HG02623 (cell line): ENCODE data around the gene FILIP1.
"Not testable (repeated sequence)": the region's sequence is repeated elsewhere in the genome, so short reads cannot be mapped to it uniquely, and the experiment has no call there.

Experiments
- ATAC-seq: cut with Tn5 transposase; IDR thresholded peaks from one replicate; pipeline ENCODE4 v1.9.1; 2021; ENCODE audit warnings: moderate library complexity; ENCODE audit not compliant: unreplicated experiment

FILIP1 gene

DNA sequence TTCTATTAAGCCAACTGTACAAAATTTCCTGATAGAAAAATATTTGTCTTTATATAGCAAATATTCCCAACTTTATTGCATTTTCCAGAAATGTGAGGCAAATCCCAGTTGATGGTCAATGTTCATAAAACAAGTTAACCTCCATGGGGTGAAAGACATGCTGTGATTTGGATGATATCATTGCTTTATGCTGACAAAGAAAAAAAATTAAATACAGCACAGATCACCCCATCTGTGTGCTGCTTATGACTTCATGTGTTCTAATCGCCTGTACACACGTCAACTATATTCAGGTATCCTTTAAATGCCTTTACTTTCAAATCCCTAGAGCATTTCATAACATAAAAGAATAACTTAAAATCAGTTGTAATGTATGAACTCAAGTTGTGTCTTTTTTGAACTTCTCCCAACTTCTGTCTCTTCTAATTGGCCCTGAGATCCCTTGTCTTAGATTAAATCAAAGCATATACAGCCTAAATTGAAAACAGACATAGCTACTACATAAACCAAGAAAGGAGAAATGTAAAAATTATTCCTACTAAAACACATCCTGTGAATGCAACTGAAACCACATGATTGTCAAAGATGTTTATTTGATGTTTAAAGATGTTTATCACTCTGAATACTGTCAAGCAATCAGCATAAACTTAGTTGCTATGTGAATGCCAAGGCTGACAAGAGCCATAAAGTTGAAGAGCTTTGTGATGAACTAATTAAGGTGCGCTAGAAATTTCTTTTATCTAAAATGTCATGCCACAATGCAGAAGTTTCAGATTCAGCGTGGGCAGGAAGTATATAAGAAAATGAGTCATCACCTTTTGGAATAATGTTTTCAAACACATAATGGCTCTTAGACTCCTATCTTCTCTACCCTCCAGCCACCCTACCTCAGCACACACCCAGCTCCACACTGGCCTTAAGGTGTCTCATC lies 68.7 kb downstream of the FILIP1 start:
- no peak for ATAC-seq

DNA sequence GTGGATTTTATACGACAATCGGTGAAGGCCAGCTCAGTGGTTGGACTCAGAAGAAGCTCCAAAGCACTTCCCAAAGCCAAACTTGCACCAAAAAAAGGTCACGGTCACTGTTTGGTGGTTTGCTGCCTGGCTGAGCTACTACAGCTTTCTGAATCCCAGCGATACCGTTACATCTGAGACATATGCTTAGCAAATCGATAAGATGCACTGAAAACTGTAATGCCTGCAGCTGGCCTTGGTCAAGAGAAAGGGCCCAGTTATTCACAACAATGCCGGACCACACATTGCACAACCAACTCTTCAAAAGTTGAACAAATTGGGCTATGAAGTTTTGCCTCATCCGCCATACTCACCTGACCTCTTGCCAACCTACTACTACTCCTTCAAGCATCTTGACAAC lies 70.2 kb downstream of the FILIP1 start:
- no peak for ATAC-seq

DNA sequence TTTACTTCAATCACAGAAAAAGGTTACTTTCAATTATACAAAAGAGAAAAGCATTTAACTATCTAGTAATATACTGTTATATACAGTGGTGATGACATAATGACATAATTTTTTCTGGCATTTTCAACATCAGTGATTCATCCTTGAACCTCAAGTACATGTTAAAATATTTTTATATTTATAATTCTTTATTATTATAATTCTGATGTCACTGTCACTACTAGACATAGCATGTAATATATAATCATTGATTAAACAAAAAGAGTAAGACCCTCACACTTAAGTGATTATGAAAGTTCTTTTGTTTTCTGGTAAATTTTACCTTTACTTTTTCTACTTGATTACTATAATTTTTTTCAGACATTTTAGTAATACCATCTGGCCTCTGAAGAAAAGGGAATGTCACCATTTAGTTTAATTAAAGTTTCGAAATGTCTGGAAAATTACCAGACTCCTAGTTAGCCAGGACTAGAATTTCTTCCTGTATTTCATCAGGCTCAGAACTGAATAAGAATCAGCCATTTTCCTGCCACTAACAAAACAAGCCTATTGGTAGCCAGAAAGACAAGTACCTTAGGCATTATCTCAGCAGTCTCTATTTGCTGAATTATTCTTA lies 71.5 kb downstream of the FILIP1 start:
- ATAC-seq = no peak

DNA sequence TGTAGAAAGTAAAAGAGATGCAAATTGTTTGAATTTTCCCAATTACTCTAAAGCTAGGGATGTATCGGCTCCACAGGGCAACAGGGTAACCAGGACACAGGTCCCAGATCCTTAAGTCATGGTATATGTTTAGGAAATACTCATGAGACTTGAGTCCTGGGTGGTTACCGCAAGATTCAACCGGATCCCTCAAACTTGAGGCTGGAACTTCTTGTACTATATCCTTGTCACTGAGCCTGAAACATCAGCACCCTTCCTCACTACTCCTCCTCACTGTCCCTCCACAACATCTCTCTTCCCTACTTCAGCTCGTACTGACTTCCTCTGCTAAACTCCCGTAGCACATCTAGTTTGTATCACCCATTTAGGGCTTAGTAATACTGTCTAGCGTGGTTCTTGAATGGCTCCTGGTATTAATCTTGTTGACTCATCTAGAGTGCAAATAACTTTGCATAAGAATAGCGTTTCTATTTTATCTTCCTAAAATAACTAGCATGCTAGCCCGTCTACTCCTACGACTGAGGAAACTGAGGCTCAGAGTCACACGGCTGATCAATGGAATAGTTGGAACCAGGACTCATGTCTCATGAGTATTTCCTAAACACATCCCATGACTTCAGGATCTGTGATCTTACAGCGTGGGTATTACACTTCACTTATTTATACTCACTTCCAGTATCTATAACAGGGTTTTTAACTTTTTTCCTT lies 72.1 kb downstream of the FILIP1 start:
- no peak for ATAC-seq

DNA sequence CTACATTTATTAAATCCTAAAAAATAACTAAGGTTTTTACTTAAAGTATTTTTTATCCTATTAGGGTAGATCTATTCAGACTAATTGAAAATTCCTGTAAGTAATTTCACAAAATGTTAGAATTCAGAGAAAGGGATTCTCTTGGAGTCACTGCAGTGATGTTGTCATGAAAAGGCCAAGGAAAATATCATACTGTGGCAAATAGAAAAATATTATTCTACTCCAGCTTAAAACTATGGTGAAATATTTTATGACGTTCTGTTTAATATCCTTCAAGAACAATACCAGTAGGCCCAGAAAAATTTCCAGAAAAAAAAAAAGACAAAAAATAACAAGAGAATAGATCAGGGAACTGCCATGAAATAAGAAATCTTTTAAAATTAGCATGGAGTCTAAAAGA lies 73.6 kb downstream of the FILIP1 start:
- no peak for ATAC-seq

DNA sequence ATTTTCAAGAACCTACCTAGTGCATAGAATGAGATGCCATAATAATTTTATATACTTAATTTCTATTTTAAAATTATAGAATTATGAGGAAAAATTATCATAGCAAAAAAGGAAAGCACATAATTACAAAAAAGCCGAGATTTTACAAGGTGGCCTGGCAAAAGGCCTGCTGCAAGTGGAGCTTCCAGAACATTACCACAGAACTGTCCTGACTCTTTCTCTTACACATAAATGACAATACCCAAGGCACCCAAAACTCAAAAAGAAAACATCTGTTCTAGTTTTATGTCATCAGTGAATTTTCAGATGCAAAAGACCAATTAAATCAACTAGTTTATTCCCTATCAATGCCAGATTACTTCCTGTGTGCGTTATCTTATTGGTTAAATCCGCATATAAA lies 74.2 kb downstream of the FILIP1 start:
- no peak for ATAC-seq

DNA sequence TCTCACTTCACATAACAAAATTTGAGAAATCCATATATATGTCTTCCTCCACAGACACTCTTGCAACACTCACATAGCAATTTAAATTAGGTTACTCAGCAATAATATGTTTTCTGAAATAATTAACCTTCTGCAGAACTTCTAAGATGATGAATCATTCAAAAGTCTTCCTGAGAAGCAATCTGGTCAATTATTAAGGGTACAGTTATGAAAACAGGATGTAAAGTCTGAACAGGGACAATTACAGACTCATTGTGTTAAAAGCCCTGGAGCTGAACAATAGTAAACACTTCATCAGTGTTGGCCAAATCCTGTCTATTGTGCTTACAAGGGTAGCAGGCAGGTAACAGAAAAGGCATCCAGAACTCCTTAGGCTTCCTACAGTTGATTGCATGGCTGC lies 75.4 kb downstream of the FILIP1 start:
- ATAC-seq = peak; percentile 60

DNA sequence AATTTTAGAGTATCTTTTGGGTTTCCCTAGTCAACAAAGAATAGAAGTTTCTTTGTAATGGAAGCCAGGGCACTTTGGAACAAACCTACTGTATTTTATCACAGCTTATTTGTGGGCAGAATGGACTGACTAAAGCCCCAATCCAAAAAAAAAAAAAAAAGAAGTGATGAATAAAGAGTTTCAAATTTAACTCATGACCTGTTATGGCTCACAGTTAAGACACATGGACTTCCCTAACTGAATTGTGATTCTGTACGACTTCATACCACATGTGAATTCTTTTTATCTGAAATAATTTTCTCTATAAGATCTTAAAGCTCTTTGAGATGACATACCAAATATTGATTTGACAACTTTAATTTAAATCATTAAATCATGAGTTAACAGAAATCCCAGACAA lies 77.2 kb downstream of the FILIP1 start:
- ATAC-seq = no peak

DNA sequence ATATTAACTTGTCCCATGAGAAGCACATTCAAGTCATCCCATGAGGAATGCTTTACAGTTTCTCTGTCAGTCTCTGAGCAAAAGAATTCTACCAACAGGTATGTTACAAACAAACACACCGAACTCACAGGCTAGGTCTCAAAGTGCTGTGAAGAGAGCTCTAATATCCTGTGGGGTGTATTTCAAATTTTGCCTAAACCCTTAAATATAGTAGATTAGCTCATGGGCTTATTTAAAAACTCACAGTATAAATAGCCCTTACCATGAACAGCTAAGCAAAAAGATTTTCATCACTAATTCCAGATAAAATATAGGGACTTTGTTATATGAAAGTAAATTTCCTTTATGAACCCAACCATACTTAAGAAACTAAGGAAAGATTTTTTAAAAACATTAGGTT lies 77.8 kb downstream of the FILIP1 start:
- ATAC-seq = no peak

DNA sequence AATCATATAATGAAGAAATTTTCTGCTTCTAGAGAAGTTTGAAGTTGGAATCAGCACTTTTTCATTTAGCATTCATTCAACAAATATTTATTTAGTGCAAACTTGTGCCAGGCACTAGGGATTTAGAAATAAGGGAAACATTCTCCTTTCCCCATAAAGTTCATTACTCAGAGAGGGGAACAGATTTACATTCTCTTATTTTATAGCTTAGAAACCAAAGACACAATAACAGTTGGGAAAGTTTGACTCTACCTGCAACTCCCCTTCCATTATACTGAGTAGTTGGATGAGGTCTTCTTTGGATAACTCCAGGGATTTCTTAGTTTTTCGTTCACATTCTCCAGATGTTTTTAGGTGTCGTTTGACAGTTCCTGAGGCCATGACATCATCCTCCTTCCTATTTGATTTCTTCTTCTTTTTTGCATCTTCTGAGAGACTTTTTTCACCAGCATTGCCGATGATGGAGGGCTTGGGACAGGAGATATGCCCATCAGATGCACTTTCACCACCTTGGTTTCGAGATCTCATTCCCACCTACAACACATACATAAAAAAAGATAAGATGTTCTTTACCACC lies 79.1 kb downstream of the FILIP1 start:
- ATAC-seq = no peak

DNA sequence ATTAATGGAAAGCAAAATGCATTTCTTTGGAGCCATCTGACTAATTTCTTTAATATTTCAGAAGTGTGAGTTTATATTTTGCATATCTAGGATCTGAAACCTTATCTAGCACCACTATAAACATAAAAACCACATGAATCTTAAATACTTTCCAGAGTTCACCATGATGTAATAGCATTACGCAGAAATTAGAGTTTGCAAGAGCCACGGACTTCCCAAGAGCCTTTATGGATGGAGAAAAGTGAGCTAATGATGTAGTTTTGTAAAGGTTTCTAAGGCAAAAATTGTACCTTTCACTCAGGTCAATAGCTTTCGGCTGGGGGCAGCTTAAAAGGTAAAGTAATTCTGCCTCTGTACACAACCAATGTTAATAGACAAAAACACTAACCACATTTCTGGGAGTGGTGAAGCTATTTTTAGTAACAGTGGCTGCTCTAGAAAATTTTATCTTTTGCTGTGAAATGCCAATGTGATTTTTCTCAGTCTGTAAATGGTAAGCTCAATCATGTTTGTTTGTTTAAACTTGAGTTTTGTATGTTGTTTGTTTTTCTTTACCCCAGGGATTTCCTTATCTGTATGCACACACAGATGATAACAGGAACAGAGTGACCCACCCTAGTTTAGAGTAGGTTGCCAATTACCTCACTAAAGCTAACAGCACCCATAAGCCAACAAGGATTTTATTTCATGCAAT lies 80.5 kb downstream of the FILIP1 start:
- no peak for ATAC-seq

DNA sequence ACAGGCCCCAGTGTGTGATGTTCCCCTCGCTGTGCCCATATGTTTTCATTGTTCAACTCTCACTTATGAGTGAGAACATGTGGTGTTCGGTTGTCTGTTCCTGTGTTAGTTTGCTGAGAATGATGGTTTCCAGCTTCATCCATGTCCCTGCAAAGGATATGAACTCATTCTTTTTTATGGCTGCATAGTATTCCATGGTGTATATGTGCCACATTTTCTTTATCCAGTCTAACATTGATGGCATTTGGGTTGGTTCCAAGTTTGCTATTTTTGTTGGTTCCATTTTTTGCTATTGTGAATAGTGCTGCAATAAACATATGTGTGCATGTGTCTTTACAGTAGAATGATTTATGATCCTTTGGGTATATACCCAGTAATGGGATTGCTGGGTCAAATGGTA lies 83.0 kb downstream of the FILIP1 start:
- ATAC-seq = not testable (repeated sequence)

DNA sequence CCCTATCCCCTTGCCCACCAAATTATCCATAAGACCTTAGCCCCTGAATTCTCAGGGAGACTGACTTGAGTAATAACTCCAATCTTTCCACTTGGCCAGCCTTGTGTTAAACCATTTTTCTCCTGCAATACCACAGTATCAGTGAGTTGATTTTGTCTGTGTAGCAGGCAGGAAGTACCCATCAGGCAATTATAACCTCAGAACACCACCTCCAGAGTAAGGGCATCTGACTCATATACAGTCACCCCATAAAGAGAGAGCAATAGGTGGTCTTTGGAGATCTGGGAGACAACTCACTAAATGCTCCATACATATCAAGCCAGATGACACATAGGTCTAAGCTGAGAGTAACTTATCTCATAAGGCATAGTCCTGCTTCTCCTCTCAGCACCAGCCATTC lies 83.7 kb downstream of the FILIP1 start:
- ATAC-seq = no peak

DNA sequence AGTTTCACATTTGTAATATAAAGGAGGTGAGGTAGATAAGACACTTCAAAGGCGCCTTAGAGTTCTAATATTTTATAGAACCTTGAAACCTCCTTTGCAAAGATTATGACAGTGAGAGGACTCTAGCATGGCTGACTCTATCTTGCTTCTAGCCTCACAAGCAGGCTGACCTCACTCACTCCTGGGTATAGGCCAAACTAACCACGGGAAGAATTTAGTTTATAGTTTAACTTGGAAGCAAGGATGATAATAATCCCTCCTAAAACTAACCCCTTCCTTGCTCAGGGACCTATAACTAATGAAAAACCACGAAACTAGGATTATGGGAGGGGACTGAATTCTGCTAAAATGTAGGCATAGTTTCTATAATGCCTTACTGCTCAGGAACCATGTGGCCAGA lies 84.3 kb downstream of the FILIP1 start:
- no peak for ATAC-seq

DNA sequence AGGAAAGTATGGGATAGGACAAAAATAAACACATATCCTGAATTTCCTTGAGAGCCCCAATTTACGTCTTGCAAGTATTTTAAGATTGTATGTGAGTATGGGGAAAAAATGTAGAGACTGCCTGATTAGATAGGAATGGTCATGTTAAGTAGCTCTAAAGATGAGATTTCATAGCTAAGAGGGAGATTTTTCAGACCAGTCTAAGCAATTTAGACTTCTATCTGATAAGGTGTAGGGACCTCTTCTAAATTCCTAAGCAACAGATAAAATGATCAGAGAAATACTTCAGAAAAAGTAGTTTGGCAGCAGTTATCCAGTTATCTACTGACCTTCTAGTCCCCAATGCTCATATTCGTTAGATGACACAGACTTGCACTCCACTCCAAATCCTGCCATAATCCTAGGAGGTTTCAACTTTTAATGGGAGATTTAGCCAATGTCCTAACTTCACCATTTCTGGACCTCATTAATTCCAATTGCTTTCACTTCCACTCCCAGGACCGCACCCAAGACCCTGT lies 90.0 kb downstream of the FILIP1 start:
- no peak for ATAC-seq

DNA sequence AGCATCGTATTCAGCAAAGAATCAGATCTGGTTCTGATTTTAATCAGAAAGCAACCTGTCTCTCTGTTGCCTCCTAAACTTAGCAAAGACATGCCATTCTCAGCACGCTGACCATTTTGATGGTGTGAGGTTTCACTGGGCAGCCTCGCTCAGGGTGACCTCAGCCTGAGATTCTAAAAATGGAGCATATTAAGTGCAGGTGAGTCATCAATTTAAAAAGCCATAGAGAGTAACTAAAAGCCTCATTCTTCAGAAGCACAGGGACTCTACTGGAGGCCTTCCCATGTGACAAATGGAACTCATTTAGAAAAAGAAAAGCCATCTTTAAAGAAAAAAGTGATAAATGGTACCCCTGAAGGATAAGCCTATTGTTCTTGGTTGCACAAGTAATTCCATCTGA lies 91.3 kb downstream of the FILIP1 start:
- no peak for ATAC-seq

DNA sequence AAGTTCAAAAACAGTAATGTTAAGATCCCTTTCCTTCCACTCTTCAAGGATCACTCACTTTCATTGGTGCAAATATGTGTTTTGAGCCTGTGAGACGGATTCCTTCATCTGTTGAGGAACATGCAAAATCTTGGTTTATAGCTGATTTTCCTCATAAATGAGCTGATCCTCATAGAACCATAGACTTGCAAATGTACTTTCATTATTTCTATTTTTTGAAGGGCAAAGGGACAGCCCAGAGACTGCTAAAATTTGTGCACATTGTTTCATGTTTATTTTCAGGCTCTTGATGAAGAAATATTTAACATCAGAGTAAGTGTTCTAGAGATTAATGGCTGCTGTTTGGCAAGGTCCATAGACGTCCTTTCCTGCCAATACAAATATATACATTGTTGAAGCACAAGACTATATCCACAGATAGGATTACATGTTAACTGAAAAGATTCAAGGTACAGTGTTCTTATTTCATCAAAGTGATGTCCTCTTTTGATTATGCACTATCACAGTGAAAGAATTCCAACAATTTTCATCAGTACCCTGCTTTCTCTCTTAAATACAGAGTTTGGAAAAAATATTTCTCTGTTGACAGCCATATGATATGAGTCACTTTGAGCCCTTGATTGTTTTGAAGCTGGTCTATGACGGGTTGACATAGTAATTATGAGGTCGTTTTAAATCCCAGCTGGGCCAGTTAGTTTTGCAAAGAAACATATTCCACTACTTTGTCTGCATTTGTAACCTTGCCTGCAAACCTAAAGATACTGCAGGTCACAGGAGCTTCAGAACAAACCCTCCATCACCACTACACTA lies 95.7 kb downstream of the FILIP1 start:
- ATAC-seq = no peak

DNA sequence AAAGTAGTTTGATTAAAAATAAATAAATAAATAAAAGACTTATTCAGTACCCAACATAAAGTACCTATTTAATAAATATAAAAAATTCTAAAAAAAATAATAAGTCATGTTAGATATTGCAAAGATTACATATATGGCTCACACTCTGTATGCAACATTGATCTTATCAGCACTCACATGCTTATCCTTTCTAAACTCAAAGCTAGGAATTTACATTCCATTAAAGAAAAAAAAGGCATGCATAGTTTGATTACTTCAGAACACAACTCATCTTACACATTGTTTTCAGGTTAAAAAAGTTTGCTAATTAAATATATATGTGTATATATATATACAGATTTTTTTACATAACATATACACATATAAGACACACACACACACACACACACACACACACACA lies 96.4 kb downstream of the FILIP1 start:
- ATAC-seq = no peak

DNA sequence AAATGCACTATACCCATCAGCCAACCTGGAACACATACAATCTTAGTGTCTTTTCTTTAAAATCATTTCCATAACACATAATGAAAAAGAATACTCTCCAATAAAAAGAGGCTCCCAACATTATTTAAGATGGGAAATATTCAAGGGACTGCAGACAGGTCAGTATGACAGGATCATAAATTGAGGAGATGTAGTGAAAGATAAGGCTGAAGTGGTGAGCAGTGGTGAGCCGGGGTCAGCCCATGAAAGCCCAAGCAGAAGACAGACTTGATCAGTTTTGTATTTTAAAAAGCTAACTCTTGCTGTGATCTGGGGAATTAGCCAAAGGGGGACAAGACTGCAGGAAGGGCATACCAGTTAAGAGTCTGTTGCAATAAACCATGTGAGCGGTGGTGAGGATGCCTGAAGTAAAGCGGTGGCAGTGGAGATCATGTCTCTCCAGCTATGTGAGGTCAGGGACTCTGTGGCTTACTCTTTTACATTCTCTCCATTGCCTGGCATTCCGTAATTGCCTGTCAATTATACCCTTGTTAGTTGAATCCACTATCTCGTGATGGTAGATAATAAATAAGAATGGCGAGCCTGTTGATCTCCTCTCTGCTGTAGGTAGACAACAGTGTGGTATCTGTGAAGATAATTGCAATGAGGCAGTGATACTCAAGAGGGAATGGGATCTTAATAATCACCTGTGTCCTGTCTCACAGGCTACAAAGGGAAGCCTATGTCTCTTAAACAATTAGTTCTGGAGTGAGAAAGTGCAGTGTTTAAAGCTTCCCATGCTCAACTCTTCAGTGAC lies 97.4 kb downstream of the FILIP1 start:
- no peak for ATAC-seq
